ENCODE data around the gene PYCR2.
"Not testable (repeated sequence)": the region's sequence is repeated elsewhere in the genome, so short reads cannot be mapped to it uniquely, and the experiment has no call there.

Gene PYCR2

DNA sequence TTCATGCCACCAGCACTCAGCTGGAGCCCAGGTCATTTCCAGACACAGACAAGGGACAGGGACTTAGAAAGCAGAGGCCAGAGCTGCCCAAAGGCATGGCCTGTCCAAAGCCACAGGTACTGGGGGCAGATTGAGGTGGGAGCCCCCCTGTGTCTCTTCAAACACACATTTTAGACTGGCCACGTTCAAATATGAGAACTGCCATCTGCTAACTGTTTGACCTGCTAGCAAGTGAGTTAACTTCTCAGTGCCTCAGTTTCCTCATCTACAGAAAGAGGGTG lies 17.8 kb upstream of the PYCR2 start:
- DNase-seq = no peak

GRCh38 chr1:225941187-225941941 lies 17.3 kb upstream of the PYCR2 start, which contains the start of gene LEFTY2:
Gene LEFTY2, minus strand, starts transcription at chr1:225941220. Its CDS starts 80 bp downstream, at chr1:225941140.
- peak; percentile 78 for DNase-seq

DNA sequence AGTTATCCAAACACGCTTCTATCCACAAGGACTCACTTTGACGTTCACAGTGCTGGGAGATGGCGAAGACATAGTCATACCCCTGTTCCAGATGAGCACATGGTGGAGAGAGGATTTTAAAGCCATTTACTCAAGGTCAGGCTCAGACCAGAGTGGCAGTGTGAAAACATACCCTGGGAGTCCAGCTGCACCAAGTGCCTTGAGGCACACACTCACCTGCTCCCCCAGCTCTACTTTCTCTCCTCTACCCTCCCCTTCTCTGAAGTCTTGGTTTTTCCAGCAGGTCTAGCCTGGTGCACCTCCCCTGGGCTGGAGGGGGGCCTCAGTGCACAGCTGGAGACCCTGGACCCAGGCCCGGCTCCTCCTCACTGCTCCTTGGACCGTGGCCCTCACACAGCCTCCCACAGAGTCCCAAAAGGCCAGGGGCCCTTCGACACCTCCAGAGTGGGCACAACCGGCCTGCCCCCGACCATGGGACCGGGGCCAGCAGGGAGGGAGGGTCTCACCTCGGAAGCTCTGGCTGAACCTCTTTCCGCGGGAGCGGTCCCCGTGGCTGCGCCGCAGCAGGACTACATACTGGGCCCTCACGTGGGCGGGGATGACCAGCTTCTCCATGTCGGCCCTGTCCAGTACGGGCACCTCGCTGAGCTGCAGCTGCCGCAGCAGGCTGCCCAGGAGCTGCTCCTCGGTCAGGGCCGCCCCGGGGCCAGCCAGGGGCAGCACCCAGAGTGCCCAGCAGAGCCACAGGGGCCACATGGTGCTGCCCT lies 16.5 kb upstream of the PYCR2 start:
- DNase-seq = peak; percentile 60

- DNase-seq = not testable (repeated sequence)
Observed at GRCh38 chr1:225939939-225940310, 15.9 kb upstream of the PYCR2 start.

- not testable (repeated sequence) for DNase-seq
Observed at GRCh38 chr1:225939097-225939938, 15.3 kb upstream of the PYCR2 start.

DNA sequence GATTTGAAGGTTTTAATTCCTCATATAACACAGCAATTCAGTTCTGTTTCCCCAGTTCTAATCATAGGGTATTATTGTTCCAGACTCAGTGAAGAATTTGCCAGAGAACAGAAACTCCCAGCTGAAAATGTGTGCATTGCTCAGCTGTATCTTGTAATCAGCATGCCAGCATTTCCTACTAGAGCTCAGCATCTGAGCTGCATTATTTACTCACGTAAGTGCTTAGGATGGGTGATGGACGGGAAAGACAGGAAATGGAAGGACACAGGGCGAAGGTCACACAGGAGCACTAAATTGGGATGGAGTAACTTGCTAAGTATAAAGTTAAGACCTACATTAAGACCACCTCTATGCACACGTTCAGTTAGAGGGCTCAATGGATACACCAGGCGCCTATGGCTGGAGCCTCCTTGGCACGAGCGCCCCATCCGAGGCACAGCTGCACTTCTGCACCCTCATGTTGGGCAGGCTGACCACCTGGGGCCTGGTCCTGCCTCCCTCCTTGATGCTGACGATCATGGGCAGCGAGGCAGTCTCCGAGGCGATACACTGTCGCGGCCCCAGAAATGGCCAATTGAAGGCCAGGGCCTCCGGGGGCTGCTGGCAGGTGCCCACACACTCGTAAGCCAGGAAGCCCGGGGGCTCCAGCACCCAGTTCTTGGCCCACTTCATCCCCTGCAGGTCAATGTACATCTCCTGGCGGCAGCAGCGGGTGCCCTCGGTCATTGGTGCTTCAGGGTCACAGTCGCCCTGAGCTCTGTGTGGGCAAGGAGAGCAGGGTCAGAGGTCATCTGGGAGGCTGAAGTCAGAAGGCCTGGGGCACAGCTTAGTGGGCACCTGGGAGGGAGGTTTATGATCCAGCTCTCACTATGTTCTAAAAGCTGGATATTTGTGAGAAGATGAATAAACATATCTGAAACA lies 13.3 kb upstream of the PYCR2 start:
- no peak for DNase-seq

DNA sequence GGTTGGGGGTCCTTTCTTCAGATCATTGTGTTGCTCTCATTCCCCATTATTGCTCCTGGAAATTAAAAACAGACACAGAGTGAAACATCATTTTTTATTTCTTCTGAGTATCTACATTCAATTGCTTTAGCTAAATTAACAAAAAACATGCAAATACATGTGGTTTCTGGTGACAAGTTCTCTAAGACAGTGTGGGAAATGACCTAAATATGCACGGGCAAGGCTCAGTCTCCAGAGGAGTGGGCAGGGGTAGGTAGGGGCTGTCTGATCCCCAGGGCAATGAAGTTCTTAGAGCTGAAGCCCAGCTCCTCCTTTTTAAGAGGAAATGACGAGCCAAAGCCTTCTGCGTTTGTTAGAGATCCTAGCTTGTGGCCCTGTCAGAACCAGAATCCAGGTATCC lies 12.5 kb upstream of the PYCR2 start:
- DNase-seq = no peak

DNA sequence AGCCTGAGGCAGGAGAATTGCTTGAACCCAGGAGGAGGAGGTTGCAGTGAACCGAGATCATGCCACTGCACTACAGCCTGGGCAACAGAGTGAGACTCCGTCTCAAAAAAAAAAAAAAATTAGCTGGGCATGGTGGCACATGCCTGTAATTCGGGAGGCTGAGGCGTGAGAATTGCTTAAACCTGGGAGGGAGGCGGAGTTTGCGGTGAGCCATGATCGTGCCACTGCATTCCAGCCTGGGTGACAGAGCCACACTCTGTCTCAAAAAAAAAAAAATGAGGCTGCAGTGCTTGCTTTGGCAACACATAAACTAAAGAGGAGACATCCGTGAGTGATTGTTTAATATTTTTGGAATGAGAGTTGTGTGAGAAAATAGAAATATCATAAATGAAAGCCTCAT lies 12.0 kb upstream of the PYCR2 start:
- DNase-seq = not testable (repeated sequence)

DNA sequence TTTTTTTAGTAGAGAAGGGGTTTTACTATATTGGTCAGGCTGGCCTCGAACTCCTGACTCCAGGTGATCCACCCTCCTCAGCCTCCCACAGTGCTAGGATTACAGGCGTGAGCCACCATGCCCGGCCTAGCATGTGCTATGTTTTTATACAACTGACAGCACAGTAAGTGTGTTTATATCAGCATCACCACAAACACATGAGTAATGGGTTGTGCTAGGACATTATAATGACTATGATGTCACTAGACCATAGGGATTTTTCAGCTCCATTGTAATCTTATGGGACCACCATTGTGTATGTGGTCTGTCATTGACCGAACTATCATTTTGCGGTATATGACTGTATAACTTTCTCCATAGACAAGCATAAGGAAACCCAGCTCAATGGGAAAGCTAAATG lies 10.7 kb upstream of the PYCR2 start:
- no peak for DNase-seq

GRCh38 chr1:225933072-225933471 lies 9.0 kb upstream of the PYCR2 start:
- no peak for DNase-seq

DNA sequence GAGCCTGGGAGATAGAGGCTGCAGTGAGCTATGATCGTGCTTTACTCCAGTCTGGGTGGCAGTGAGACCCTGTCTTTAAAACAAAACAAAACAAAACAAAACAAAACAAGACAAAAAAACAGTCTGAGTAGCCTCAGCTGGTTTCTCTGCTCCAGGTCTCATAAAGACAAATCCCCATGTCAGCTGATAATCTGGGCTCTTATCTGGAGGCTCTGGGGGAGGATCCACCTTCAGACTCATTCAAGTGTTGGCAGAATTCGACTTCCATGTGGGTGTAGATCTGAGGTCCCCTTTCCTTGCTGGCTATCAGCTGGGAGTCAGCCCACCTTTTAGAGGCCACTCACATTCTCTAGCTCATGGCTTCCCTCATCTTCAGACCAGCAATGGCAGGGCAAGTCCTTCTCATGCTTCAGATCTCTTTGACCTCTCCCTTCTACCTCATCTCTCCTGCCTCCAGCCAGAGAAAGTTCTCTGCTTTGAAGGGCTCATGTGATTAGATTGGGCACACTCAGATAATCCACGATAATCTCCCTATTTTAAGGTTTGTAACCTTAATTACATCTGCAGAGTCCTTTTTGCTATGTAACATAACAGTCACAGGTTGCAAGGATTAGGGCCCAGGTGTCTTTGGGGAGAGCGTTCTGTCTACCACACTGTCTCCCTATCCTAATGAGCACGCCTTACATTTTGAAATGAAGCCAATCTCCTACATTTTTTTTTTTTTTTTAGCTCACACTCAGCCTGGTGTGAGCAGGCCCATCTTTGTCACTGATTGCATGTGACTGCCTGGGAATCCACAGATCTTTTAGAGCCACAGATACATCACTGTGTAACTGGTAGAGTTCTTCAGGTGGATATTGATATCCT lies 7.5 kb upstream of the PYCR2 start:
- no peak for DNase-seq

DNA sequence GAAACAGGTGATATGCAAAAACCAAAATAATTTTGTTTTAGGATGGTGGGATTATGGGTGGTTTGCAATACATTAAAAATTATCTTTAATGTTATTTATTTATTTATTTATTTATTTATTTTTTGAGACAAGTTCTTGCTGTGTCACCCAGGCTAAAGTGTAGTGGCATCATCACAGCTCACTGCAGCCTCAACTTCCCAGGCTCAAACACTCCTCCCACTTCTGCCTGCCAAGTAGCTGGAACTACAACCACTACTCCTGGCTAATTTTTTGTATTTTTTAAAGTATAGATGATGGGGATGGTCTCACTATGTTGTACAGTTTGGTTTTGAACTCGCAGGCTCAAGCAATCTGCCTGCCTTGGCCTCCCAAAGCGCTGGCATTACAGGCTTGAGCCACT lies 6.5 kb upstream of the PYCR2 start:
- DNase-seq = no peak

DNA sequence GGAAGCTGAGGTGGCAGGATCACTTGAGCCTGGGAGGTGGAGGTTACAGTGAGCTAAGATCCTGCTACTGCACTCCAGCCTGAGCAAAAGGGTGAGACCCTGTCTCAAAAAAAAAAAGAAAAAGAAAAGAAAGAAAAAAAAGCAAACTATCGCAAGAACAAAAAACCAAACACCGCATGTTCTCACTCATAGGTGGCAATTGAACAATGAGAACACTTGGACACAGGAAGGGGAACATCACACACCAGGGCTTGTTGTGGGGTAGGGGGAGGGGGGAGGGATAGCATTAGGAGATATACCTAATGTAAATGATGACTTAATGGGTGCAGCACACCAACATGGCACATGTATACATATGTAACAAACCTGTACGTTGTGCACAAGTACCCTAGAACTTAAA lies 5.4 kb upstream of the PYCR2 start:
- not testable (repeated sequence) for DNase-seq

- no peak for DNase-seq
Observed at GRCh38 chr1:225928186-225929175, 4.4 kb upstream of the PYCR2 start.

DNA sequence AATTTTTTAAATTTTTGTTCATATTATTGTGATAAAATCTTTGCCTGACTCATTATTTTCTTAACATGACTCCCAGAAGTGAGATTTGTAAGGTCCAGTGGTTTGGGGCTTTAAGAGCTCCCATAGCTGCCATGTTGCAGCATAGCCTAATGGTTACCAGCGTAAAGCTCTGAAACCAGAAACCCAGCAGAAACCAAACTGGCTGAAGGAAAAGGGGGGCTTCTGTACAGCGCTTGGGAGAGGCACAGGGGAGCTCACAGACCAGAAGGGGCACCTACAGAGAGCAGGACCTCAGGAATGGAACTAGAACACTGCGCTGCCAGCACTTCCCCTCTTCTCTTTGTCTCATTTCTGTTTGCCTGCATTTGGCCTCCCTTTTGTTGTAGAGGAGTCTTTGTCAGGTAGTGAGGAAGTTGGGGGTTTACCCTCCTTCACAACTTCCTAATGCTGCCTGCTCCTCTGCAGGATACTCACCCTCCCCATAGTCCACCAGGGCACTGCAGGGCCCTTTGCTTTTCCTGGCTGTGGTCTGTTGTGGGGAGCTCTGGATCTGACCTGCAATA lies 2.6 kb upstream of the PYCR2 start:
- no peak for DNase-seq

DNA sequence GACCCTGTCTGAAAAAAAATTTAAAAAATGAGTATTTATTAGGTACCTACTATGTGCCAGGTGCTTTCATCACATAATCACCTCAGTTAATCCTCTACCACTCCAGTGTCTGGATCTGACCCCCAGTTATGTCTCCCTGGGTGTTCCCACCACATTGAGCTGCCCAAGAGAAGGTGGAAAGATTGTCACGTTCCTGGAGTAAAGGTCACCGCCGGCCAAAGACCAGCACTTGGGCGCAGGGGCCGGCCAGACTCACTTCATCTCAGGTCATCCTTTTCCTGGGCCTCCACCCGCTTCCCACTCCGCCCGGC lies 714 bp downstream of the PYCR2 start:
- no peak for DNase-seq

- no peak for DNase-seq
Observed at GRCh38 chr1:225921734-225922709, 2.0 kb downstream of the PYCR2 start.

DNA sequence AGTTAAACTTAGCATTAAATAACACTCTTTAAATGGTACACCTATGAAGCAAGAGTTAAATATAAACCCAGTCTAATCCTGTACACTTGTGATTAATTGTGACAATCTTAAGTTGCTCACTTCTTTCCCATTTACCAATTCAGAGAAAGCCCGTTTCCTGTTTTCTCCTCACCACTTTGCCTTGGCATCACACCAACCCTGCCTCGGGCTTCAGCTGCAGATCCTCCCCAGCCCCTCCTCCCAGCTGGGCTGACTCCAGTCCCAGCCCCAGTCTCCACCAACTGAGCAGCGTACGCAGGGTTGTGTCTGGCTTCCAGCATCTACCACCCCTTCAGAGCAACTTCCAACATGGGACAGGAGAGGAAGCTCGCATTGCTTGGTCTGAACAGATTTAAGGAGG lies 4.1 kb downstream of the PYCR2 start:
- DNase-seq = no peak

GRCh38 chr1:225918280-225918679 lies 5.8 kb downstream of the PYCR2 start:
- no peak for DNase-seq

Data from right hindlimb (tissue), 1 donor.